Gastroesophageal sphincter (tissue), 4 donors: ENCODE measurements around the gene RHBG. TPM values are rescaled to one million over a fixed set of nuclear protein-coding genes. Genes with fewer than 3 reads are reported as not detected.

Experiments
- ATAC-seq: fragments of 150-250 bp; one replicate; pipeline ENCODE4 v1.9.1; 2016; ENCODE audit warnings: mild to moderate bottlenecking, moderate library complexity
- H3K27ac ChIP-seq, 4 donors: fragments of 200-600 bp; sonication (generic) in 3 of 4; 1 replicate in 3 of 4; 2 replicates in 1 of 4; pipeline ENCODE4 v1.5.1; 2016 to 2019
- H3K27me3 ChIP-seq: fragments of 200-600 bp; sonication (generic); one replicate; pipeline ENCODE4 v1.5.1; 2019
- H3K36me3 ChIP-seq, 2 donors: fragments of 200-600 bp; sonication (generic); one replicate each; pipeline ENCODE4 v1.5.1; 2019; ENCODE audit warnings: control low read depth in 1 of 2
- H3K4me1 ChIP-seq, 3 donors: fragments of 200-600 bp; sonication (generic); 1 replicate in 2 of 3; 2 replicates in 1 of 3; pipeline ENCODE4 v1.5.1; 2016 to 2019; ENCODE audit warnings: control low read depth in 2 of 3
- H3K4me3 ChIP-seq, 2 donors: fragments of 200-600 bp; sonication (generic); one replicate each; pipeline ENCODE4 v1.5.1; 2019; ENCODE audit warnings: mild to moderate bottlenecking in 1 of 2, moderate library complexity in 1 of 2
- H3K9me3 ChIP-seq, 3 donors: fragments of 200-600 bp; sonication (generic); one replicate each; pipeline ENCODE4 v1.5.1; 2017 to 2019; ENCODE audit warnings: control low read depth in 2 of 3
- EP300 ChIP-seq: sonication (generic); formaldehyde crosslinking; IDR thresholded peaks from one replicate; pipeline ENCODE4 v1.6.1; 2017; ENCODE audit warnings: antibody characterized with exemption, mild to moderate bottlenecking
- POLR2A ChIP-seq, 2 donors: fragments of 450-650 bp; IDR thresholded peaks; one replicate each; pipeline ENCODE4 v1.6.1; 2017; ENCODE audit warnings: antibody characterized with exemption in 2 of 2, mild to moderate bottlenecking in 2 of 2, moderate library complexity in 1 of 2
- POLR2AphosphoS5 ChIP-seq: sonication (generic); formaldehyde crosslinking; IDR thresholded peaks from one replicate; pipeline ENCODE4 v1.6.1; 2017; ENCODE audit warnings: antibody characterized with exemption
- WGBS, 2 donors: methylation state at CpG; one replicate each; pipeline ENCODE4 v1.1.5; 2018; ENCODE audit warnings: low coverage in 1 of 2; 5-methylcytosine and 5-hydroxymethylcytosine counted together
- total RNA-seq, 4 donors: library from RNA; depleted of rRNA; stranded (reverse); fragments of >200 nt; gene quantifications; one replicate each; pipeline ENCODE4 v1.1.0, GENCODE V29; 2016
- TF ChIP-seq, protein P1 (sequence below), 4 experiments: fragments of 200-600 bp in 2 of 4; fragments of 450-650 bp in 2 of 4; sonication (generic) in 1 of 4; IDR thresholded peaks; one replicate each; pipeline ENCODE4 v1.5.1; 2017 to 2019; ENCODE audit warnings: antibody characterized with exemption in 4 of 4, mild to moderate bottlenecking in 2 of 4, moderate library complexity in 2 of 4

Gene RHBG
- total RNA-seq, 4 donors from 2014 or later = not detected

DNA sequence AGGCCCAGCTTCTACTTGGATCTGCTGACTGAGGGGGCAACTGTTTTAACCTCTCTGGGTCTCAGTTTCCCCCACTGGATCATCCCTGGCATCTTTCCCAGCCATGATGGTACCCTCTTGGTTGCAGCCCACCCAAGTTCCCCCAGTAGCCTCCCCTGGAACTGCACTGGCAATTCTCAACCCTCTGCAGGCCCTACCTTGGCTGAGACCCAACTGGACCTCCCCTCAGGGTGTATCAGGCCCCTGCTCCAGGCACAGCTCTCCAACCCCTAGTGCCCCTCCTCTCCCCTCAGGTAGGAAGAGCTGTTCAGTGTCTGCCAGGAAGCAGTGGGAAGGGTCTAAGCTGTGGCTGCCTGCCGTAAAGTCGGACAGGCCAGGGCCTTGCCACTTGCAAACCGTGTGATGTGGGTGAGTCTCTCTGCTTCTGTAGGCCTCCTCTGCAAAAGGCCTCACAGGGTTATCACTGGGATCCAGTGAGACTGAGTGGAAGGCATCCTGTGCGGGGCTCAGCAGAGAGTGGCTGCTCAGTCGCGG lies 32.1 kb downstream of the RHBG start:
- WGBS, 2 donors = 60% methylated on average over 1 to 3 of the region's 6 CpGs
- no peak overlapping the region for H3K27ac ChIP-seq
- ATAC-seq = no peak
- H3K36me3 ChIP-seq = no peaks in the 10 kb centered on the region
- H3K4me3 ChIP-seq = no peak overlapping the region
- peaks cover 64% of the 10 kb centered on the region for H3K27me3 ChIP-seq
- no peaks in the 10 kb centered on the region for H3K9me3 ChIP-seq
- TF ChIP-seq, protein P1, sequence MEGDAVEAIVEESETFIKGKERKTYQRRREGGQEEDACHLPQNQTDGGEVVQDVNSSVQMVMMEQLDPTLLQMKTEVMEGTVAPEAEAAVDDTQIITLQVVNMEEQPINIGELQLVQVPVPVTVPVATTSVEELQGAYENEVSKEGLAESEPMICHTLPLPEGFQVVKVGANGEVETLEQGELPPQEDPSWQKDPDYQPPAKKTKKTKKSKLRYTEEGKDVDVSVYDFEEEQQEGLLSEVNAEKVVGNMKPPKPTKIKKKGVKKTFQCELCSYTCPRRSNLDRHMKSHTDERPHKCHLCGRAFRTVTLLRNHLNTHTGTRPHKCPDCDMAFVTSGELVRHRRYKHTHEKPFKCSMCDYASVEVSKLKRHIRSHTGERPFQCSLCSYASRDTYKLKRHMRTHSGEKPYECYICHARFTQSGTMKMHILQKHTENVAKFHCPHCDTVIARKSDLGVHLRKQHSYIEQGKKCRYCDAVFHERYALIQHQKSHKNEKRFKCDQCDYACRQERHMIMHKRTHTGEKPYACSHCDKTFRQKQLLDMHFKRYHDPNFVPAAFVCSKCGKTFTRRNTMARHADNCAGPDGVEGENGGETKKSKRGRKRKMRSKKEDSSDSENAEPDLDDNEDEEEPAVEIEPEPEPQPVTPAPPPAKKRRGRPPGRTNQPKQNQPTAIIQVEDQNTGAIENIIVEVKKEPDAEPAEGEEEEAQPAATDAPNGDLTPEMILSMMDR (IDR thresholded peaks at IDR 0.05) = no peak
- TF ChIP-seq POLR2A (IDR thresholded peaks at IDR 0.05) (no peak), POLR2AphosphoS5 (no peak), EP300 (no peak)
- H3K4me1 ChIP-seq = no peaks in the 10 kb centered on the region

GRCh38 chr1:156401681-156402081 lies 32.7 kb downstream of the RHBG start:
- no peaks in the 10 kb centered on the region for H3K9me3 ChIP-seq
- no peaks in the 10 kb centered on the region for H3K36me3 ChIP-seq
- H3K27ac ChIP-seq = no peak overlapping the region
- 20% methylated on average over 1 of the region's 3 CpGs; no CpG with 5 or more reads in 1 of the 2 donors for WGBS, 2 donors
- TF ChIP-seq POLR2A (IDR thresholded peaks at IDR 0.05) (no peak), EP300 (no peak), POLR2AphosphoS5 (no peak)
- TF ChIP-seq, protein P1 (IDR thresholded peaks at IDR 0.05) = no peak
- H3K27me3 ChIP-seq = peaks cover 70% of the 10 kb centered on the region
- H3K4me3 ChIP-seq = no peak overlapping the region
- ATAC-seq = no peak
- H3K4me1 ChIP-seq = no peaks in the 10 kb centered on the region

GRCh38 chr1:156402331-156403020 lies 33.5 kb downstream of the RHBG start:
- Histone ChIP-seq H3K27ac (no peak overlapping the region), H3K27me3 (peaks cover 78% of the 10 kb centered on the region), H3K9me3 (no peaks in the 10 kb centered on the region), H3K4me1 (no peaks in the 10 kb centered on the region), H3K36me3 (no peaks in the 10 kb centered on the region), H3K4me3 (no peak overlapping the region)
- TF ChIP-seq, protein P1 (IDR thresholded peaks at IDR 0.05) = no peak
- TF ChIP-seq POLR2AphosphoS5 (no peak), POLR2A (IDR thresholded peaks at IDR 0.05) (no peak), EP300 (no peak)
- WGBS, 2 donors = 43% methylated on average over 4 of the region's 8 CpGs; no CpG with 5 or more reads in 1 of the 2 donors
- no peak for ATAC-seq

DNA sequence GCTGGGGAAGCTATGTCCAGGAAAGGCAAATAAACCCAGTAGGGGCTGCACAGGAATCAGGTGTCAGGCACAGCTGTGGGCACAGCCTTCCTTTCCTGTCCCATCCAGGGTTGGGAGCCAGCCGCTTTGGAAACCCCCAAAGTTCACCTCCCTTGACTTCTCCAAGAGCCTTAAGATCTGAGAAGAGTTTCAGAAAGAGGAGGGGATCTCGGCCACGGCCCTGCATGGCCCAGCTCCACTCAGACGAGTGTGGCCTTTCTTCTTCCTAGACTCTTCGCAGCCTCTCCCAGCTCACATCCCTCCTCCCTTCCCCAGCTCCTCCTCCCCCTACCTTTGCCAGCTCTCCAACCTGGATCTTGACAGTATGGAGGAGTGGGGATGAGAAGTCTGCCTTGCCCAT lies 36.7 kb downstream of the RHBG start:
- H3K9me3 ChIP-seq = no peaks in the 10 kb centered on the region
- WGBS, 2 donors = 20 to 65% methylated on average over 3 to 5 of the region's 5 CpGs
- no peak overlapping the region for H3K4me3 ChIP-seq
- H3K27me3 ChIP-seq = peaks cover 96% of the 10 kb centered on the region
- H3K36me3 ChIP-seq = no peaks in the 10 kb centered on the region
- H3K4me1 ChIP-seq = no peaks in the 10 kb centered on the region
- TF ChIP-seq POLR2AphosphoS5 = no peak
- TF ChIP-seq POLR2A (IDR thresholded peaks at IDR 0.05) = no peak
- TF ChIP-seq, protein P1 (IDR thresholded peaks at IDR 0.05) = no peak
- TF ChIP-seq EP300 = no peak
- no peak for ATAC-seq
- H3K27ac ChIP-seq = no peak overlapping the region

GRCh38 chr1:156406251-156406650 lies 37.2 kb downstream of the RHBG start:
- Histone ChIP-seq H3K9me3 (no peaks in the 10 kb centered on the region), H3K36me3 (no peaks in the 10 kb centered on the region), H3K27ac (no peak overlapping the region), H3K4me3 (no peak overlapping the region), H3K4me1 (no peaks in the 10 kb centered on the region), H3K27me3 (peaks cover 96% of the 10 kb centered on the region)
- WGBS, 2 donors = 40 to 46% methylated on average over 1 to 5 of the region's 6 CpGs
- no peak for TF ChIP-seq EP300
- TF ChIP-seq POLR2AphosphoS5 = no peak
- TF ChIP-seq, protein P1 (IDR thresholded peaks at IDR 0.05) = no peak
- no peak for TF ChIP-seq POLR2A (IDR thresholded peaks at IDR 0.05)
- no peak for ATAC-seq
